ENCODE measurements around the gene GIT1. TPM values are rescaled to one million over a fixed set of nuclear protein-coding genes. Genes with fewer than 3 reads are reported as not detected.
A peak's percentile ranks its signal among the peaks of the same experiment; 100 is the strongest.

The GIT1 gene
- total RNA-seq, 2 donors from 2014 or later = 26.7 to 48.1 TPM

DNA sequence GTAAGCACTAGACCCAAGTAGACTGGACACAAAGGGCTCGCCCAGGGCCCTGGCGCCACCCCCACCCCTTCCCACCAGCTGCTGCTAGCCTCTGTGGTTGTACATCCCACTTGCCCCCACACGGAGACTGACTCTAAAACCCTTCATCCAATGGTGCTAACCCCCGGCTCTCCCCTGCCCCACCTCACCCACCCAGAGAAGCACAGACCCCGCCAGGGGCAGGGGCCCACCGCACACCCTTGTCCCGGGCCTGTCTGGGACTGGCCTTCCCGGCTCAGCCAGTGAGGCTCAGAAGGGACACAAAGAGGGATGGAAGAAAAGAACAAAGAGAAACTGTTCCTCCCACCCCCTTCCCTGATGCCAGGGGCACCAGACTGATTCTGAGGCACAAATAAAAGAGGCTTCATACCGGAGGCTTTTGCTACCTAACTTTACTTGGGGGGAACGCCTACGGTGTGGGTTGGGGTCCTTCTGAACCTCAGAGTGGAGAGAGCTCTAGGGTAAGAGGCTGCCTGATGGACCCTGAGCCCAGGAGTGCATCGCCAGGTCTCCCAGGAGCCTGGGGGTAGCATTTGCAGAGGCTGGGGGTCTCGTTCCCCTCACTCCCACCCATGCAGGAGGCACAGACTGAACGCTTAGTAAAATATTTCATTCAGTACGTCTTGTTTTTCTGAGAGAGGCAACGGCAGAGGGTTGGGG lies 25.1 kb upstream of the GIT1 start:
- H3K4me3 ChIP-seq = peak overlapping the region in 1 of 2 donors; percentile 50
- DNase-seq (ENCODE audit: low spot score) = no peak
- no peak for TF ChIP-seq CTCF (IDR thresholded peaks at IDR 0.05)
- no peaks in the 10 kb centered on the region for H3K36me3 ChIP-seq
- peaks cover 0 to 69% of the 10 kb centered on the region in 2 donors for H3K4me1 ChIP-seq
- H3K9me3 ChIP-seq = no peaks in the 10 kb centered on the region
- H3K27ac ChIP-seq = no peak overlapping the region
- H3K27me3 ChIP-seq = no peaks in the 10 kb centered on the region

DNA sequence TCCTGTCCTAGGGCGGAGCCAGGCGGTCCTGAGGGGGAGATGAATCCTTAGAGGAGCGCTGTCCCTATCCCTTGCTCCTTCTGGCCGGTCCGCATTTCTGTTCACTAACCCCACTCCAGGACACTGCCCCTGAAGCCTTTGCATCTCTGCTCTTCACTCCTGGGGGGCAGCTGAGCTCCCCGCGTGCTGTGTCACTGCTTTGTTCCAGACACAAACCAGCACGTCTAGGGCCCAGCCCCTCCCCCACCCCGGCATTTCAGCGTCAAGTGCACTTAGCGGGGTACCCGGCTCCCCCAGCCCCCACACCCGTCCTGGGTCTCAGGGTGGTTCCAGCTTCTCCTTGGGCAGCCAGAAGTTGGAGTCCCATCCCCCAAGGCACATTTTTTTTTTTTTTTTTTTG lies 24.4 kb upstream of the GIT1 start:
- no peak for DNase-seq (ENCODE audit: low spot score)
- H3K4me1 ChIP-seq = peaks cover 0 to 65% of the 10 kb centered on the region in 2 donors

GRCh38 chr17:29613352-29613837 lies 23.9 kb upstream of the GIT1 start:
- Histone ChIP-seq H3K27me3 (no peaks in the 10 kb centered on the region), H3K9me3 (no peaks in the 10 kb centered on the region), H3K27ac (peak overlapping the region in 1 of 2 donors; percentile 12), H3K4me1 (peaks cover 0 to 60% of the 10 kb centered on the region in 2 donors), H3K36me3 (no peaks in the 10 kb centered on the region), H3K4me3 (peak overlapping the region; percentile 16 to 44)
- peak; percentile 95 for DNase-seq (ENCODE audit: low spot score)
- peak; percentile 93 to 96 for TF ChIP-seq CTCF (IDR thresholded peaks at IDR 0.05)

More for the DNA sequence above, 24.4 kb upstream of the GIT1 start:
- Histone ChIP-seq H3K9me3 (no peaks in the 10 kb centered on the region), H3K36me3 (no peaks in the 10 kb centered on the region), H3K4me3 (peak overlapping the region in 1 of 2 donors; percentile 44), H3K27ac (peak overlapping the region in 1 of 2 donors; percentile 12), H3K27me3 (no peaks in the 10 kb centered on the region)
- no peak for TF ChIP-seq CTCF (IDR thresholded peaks at IDR 0.05)

DNA sequence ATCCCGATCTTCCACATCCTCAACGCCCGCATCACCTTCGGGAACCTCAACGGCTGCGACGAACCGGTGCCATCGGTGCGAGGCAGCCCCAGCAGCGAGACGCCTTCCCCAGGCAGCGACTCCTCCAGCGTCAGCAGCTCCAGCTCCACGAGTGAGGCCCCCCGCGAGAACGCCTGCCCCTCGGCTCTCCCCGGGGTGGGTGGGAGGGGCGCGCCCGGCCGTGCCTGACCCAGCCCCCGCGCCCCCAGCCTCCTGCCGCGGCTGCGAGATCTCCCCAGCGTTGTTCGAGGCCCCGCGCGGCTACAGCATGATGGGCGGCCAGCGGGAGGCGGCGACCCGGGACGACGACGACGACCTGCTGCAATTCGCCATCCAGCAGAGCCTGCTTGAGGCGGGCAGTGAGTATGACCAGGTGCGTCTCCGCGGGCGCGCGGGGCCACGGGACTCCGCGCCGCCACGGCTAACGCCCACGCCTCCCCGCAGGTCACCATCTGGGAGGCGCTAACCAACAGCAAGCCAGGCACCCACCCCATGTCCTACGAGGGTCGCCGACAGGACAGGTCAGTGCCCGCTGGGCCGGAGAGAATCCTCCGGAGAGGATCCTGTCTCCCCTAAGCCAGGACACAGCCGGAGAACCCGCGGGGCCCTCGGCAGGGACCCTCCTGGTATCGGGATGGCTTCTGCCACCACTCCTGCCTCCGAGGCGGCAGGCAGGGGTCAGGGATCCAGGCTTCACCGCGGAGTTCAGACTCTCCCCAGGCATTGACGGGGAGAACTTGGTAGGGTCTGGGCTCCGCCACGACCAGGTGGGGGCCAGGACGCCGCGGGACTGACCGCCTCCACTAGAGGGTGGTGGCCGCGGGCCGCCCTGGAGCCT lies 23.2 kb upstream of the GIT1 start:
- DNase-seq (ENCODE audit: low spot score) = no peak
- peaks cover 0 to 53% of the 10 kb centered on the region in 2 donors for H3K4me1 ChIP-seq

DNA sequence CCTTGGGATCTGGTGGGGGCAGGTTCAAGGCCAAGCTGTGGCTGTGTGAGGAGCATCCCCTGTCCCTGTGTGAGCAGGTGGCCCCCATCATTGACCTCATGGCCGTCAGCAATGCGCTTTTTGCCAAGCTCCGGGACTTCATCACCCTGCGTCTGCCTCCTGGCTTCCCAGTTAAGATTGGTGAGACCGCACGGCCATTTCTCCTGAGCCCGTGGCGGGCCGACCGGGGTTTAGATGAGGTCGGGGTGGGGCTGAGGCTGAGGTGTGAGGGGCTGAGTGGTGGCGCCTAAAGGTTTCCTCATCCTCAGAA lies 22.6 kb upstream of the GIT1 start:
- no peak for TF ChIP-seq CTCF (IDR thresholded peaks at IDR 0.05)
- Histone ChIP-seq H3K36me3 (no peaks in the 10 kb centered on the region), H3K4me1 (peaks cover 0 to 47% of the 10 kb centered on the region in 2 donors), H3K27me3 (no peaks in the 10 kb centered on the region), H3K4me3 (no peak overlapping the region), H3K9me3 (no peaks in the 10 kb centered on the region), H3K27ac (no peak overlapping the region)
- DNase-seq (ENCODE audit: low spot score) = no peak

More for the DNA sequence above, 23.2 kb upstream of the GIT1 start:
- no peak for TF ChIP-seq CTCF (IDR thresholded peaks at IDR 0.05)
- no peaks in the 10 kb centered on the region for H3K36me3 ChIP-seq
- H3K9me3 ChIP-seq = no peaks in the 10 kb centered on the region
- peak overlapping the region; percentile 16 to 44 for H3K4me3 ChIP-seq
- peak overlapping the region in 1 of 2 donors; percentile 11 for H3K27ac ChIP-seq
- H3K27me3 ChIP-seq = no peaks in the 10 kb centered on the region
